IPS-18c (cell line): Measurements from ENCODE around the gene INMT.

ENCODE experiments used
- H3K4me3 ChIP-seq: 2 replicates; pipeline ENCODE4 v1.7.0; 2013; ENCODE audit warnings: low read depth, mild to moderate bottlenecking, low read length, moderate library complexity; ENCODE audit not compliant: insufficient read depth
- H3K9me3 ChIP-seq: one replicate; pipeline ENCODE4 v1.6.1; 2013; ENCODE audit warnings: mild to moderate bottlenecking, low read length, moderate library complexity; ENCODE audit not compliant: control insufficient read depth, insufficient read depth

The INMT gene

GRCh38 chr7:30722671-30723070 lies 29.3 kb upstream of the INMT start:
- Histone ChIP-seq H3K9me3 (peaks cover 8% of the 10 kb centered on the region), H3K4me3 (no peak overlapping the region)

- Histone ChIP-seq H3K9me3 (peaks cover 5% of the 10 kb centered on the region), H3K4me3 (no peak overlapping the region)
Measured at GRCh38 chr7:30723776-30724175, 28.2 kb upstream of the INMT start.

GRCh38 chr7:30726296-30727006 lies 25.5 kb upstream of the INMT start:
- no peaks in the 10 kb centered on the region for H3K9me3 ChIP-seq
- H3K4me3 ChIP-seq = no peak overlapping the region

- H3K4me3 ChIP-seq = no peak overlapping the region
Measured at GRCh38 chr7:30727061-30727945, 24.6 kb upstream of the INMT start.

GRCh38 chr7:30728591-30729100 lies 23.3 kb upstream of the INMT start:
- H3K9me3 ChIP-seq = no peaks in the 10 kb centered on the region
- H3K4me3 ChIP-seq = no peak overlapping the region

More at GRCh38 chr7:30727061-30727945, 24.6 kb upstream of the INMT start:
- H3K9me3 ChIP-seq = no peaks in the 10 kb centered on the region

- Histone ChIP-seq H3K4me3 (no peak overlapping the region), H3K9me3 (no peaks in the 10 kb centered on the region)
Measured at GRCh38 chr7:30729642-30730041, 22.3 kb upstream of the INMT start.

GRCh38 chr7:30730097-30730496 lies 21.8 kb upstream of the INMT start:
- no peak overlapping the region for H3K4me3 ChIP-seq
- H3K9me3 ChIP-seq = no peaks in the 10 kb centered on the region

GRCh38 chr7:30730996-30731395 lies 20.9 kb upstream of the INMT start:
- no peaks in the 10 kb centered on the region for H3K9me3 ChIP-seq
- H3K4me3 ChIP-seq = no peak overlapping the region

- Histone ChIP-seq H3K4me3 (no peak overlapping the region; the same call in 1 of the 2 replicates), H3K9me3 (no peaks in the 10 kb centered on the region)
Measured at GRCh38 chr7:30731581-30731980, 20.4 kb upstream of the INMT start.

GRCh38 chr7:30732606-30733005 lies 19.3 kb upstream of the INMT start:
- Histone ChIP-seq H3K9me3 (no peaks in the 10 kb centered on the region), H3K4me3 (no peak overlapping the region)

- H3K4me3 ChIP-seq = no peak overlapping the region
Measured at GRCh38 chr7:30733216-30733615, 18.7 kb upstream of the INMT start.

GRCh38 chr7:30733691-30734090 lies 18.2 kb upstream of the INMT start:
- H3K9me3 ChIP-seq = no peaks in the 10 kb centered on the region

More at GRCh38 chr7:30733216-30733615, 18.7 kb upstream of the INMT start:
- H3K9me3 ChIP-seq = no peaks in the 10 kb centered on the region

GRCh38 chr7:30734497-30734896 lies 17.4 kb upstream of the INMT start:
- no peak overlapping the region for H3K4me3 ChIP-seq

More at GRCh38 chr7:30733691-30734090, 18.2 kb upstream of the INMT start:
- H3K4me3 ChIP-seq = no peak overlapping the region

GRCh38 chr7:30735631-30736030 lies 16.3 kb upstream of the INMT start:
- H3K4me3 ChIP-seq = no peak overlapping the region
- no peaks in the 10 kb centered on the region for H3K9me3 ChIP-seq

More at GRCh38 chr7:30734497-30734896, 17.4 kb upstream of the INMT start:
- H3K9me3 ChIP-seq = no peaks in the 10 kb centered on the region

GRCh38 chr7:30736291-30736690 lies 15.6 kb upstream of the INMT start:
- Histone ChIP-seq H3K9me3 (no peaks in the 10 kb centered on the region), H3K4me3 (no peak overlapping the region)

- H3K4me3 ChIP-seq = no peak overlapping the region
- H3K9me3 ChIP-seq = no peaks in the 10 kb centered on the region
Measured at GRCh38 chr7:30738026-30738915, 13.7 kb upstream of the INMT start.

GRCh38 chr7:30739691-30740090 lies 12.2 kb upstream of the INMT start:
- no peaks in the 10 kb centered on the region for H3K9me3 ChIP-seq
- H3K4me3 ChIP-seq = no peak overlapping the region
